ENCODE measurements around the gene CT55. TPM values are rescaled to one million over a fixed set of nuclear protein-coding genes. Genes with fewer than 3 reads are reported as not detected.
A peak's percentile ranks its signal among the peaks of the same experiment; 100 is the strongest.
"Not testable (repeated sequence)": the region's sequence is repeated elsewhere in the genome, so short reads cannot be mapped to it uniquely, and the experiment has no call there.

Gene CT55
- total RNA-seq, 4 donors from 2014 or later: not detected

GRCh38 chrX:135193740-135194139 is 22.5 kb upstream of the CT55 start:
- 72% methylated on average over 6 of the region's 6 CpGs for WGBS
- Histone ChIP-seq H3K27me3 (no peaks in the 10 kb centered on the region), H3K4me3 (no peak overlapping the region), H3K27ac (no peak overlapping the region), H3K9me3 (no peaks in the 10 kb centered on the region), H3K4me1 (no peaks in the 10 kb centered on the region), H3K36me3 (no peaks in the 10 kb centered on the region)
- TF ChIP-seq EP300 (IDR thresholded peaks at IDR 0.05) (no peak), CTCF (IDR thresholded peaks at IDR 0.05) (no peak), POLR2A (IDR thresholded peaks at IDR 0.05) (no peak), POLR2AphosphoS5 (IDR thresholded peaks at IDR 0.05) (no peak)
- DNase-seq (ENCODE audit: low spot score in 2 of 2): no peak

GRCh38 chrX:135191838-135192237 is 20.6 kb upstream of the CT55 start:
- no peak for DNase-seq (ENCODE audit: low spot score in 2 of 2)
- Histone ChIP-seq H3K36me3 (no peaks in the 10 kb centered on the region), H3K4me1 (no peaks in the 10 kb centered on the region), H3K4me3 (no peak overlapping the region), H3K27me3 (no peaks in the 10 kb centered on the region), H3K27ac (no peak overlapping the region), H3K9me3 (no peaks in the 10 kb centered on the region)
- no peak for TF ChIP-seq POLR2A (IDR thresholded peaks at IDR 0.05)
- TF ChIP-seq CTCF (IDR thresholded peaks at IDR 0.05): no peak
- no peak for TF ChIP-seq EP300 (IDR thresholded peaks at IDR 0.05)
- no peak for TF ChIP-seq POLR2AphosphoS5 (IDR thresholded peaks at IDR 0.05)
- WGBS: 63% methylated on average over 3 of the region's 3 CpGs

- H3K9me3 ChIP-seq: no peaks in the 10 kb centered on the region
- H3K36me3 ChIP-seq: no peaks in the 10 kb centered on the region
- H3K4me3 ChIP-seq: no peak overlapping the region
- no peak overlapping the region for H3K27ac ChIP-seq
- peak in 1 of 2 donors; percentile 34 for TF ChIP-seq CTCF (IDR thresholded peaks at IDR 0.05)
- TF ChIP-seq POLR2AphosphoS5 (IDR thresholded peaks at IDR 0.05): no peak
- 39% methylated on average over 8 of the region's 8 CpGs for WGBS
- no peaks in the 10 kb centered on the region for H3K4me1 ChIP-seq
- no peaks in the 10 kb centered on the region for H3K27me3 ChIP-seq
- no peak for DNase-seq (ENCODE audit: low spot score in 2 of 2)
Measured at GRCh38 chrX:135185795-135186443, 14.7 kb upstream of the CT55 start.

- H3K9me3 ChIP-seq: no peaks in the 10 kb centered on the region
- no peaks in the 10 kb centered on the region for H3K36me3 ChIP-seq
- TF ChIP-seq CTCF (IDR thresholded peaks at IDR 0.05): no peak
- TF ChIP-seq POLR2A (IDR thresholded peaks at IDR 0.05): no peak
- WGBS: 73% methylated on average over 3 of the region's 3 CpGs
- H3K27me3 ChIP-seq: no peaks in the 10 kb centered on the region
- no peak overlapping the region for H3K4me3 ChIP-seq
- no peak overlapping the region for H3K27ac ChIP-seq
- no peaks in the 10 kb centered on the region for H3K4me1 ChIP-seq
- DNase-seq (ENCODE audit: low spot score in 2 of 2): no peak
Measured at GRCh38 chrX:135178636-135179035, 7.4 kb upstream of the CT55 start.

- H3K27ac ChIP-seq: no peak overlapping the region
- no peak overlapping the region for H3K4me3 ChIP-seq
- no peaks in the 10 kb centered on the region for H3K27me3 ChIP-seq
- no peak for TF ChIP-seq CTCF (IDR thresholded peaks at IDR 0.05)
- no peak for TF ChIP-seq POLR2AphosphoS5 (IDR thresholded peaks at IDR 0.05)
- TF ChIP-seq EP300 (IDR thresholded peaks at IDR 0.05): no peak
- no peak for TF ChIP-seq POLR2A (IDR thresholded peaks at IDR 0.05)
- no peaks in the 10 kb centered on the region for H3K36me3 ChIP-seq
- no peak for DNase-seq (ENCODE audit: low spot score in 2 of 2)
- no peaks in the 10 kb centered on the region for H3K9me3 ChIP-seq
- H3K4me1 ChIP-seq: no peaks in the 10 kb centered on the region
- WGBS: 68% methylated on average over 10 of the region's 10 CpGs
Measured at GRCh38 chrX:135170468-135170867, 730 bp downstream of the CT55 start.

- H3K27ac ChIP-seq; H3K4me3 ChIP-seq; H3K9me3 ChIP-seq; DNase-seq (ENCODE audit: low spot score in 2 of 2); H3K36me3 ChIP-seq; H3K27me3 ChIP-seq; H3K4me1 ChIP-seq: not testable (repeated sequence)
- 57% methylated on average over 3 of the region's 3 CpGs for WGBS
Measured at GRCh38 chrX:135169534-135169933, 1.7 kb downstream of the CT55 start.
